Stimulated activated CD8-positive, alpha-beta memory T cell treated with anti-CD3 and anti-CD28 coated beads, Interleukin-2, amount 100 ng/mL, for 48 hours (primary cell): Measurements from ENCODE around the gene GNAT1.

Source experiments
- DNase-seq, 2 donors: peaks; one replicate each; pipeline ENCODE4 v3.0.0-alpha.2; 2020; ENCODE audit warnings: low read depth in 2 of 2

GNAT1 gene

GRCh38 chr3:50163572-50164455 lies 27.6 kb upstream of the GNAT1 start:
- no peak for DNase-seq

- DNase-seq: no peak
Observed at GRCh38 chr3:50164481-50164880, 26.9 kb upstream of the GNAT1 start.

GRCh38 chr3:50164984-50165909 lies 26.2 kb upstream of the GNAT1 start:
- DNase-seq: no peak

DNA sequence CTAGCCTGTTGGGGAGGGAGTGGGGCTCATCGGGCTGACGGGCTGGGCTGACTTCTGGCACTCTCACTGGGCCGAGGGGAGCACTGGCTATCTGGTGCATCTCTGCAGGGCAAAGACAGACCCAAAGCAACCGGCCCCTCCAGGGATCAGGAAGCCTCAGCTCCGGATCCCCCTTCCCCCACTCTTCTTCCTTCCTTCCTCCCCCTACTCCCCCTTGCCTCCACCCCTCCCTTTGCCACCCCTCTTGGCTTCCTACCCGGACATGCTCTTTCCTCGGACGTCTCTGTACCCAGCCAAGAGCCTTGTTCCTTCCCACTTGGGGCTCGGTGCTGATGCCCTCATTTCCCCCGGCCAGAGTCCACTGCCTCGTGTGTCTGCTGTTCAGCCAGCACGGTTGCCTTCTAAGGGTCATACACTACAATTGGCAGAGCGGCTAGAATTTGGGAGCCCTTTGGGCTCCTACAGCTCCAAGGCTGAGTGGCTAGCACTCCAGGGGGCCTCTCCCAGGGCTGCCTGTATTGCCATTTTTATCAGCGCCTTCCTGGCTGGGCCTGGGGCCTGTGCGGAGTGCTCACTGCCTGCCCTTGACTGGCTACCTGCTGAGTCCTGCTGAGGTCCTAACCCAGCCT lies 25.4 kb upstream of the GNAT1 start:
- no peak for DNase-seq

GRCh38 chr3:50166620-50167019 lies 24.8 kb upstream of the GNAT1 start:
- no peak for DNase-seq

- no peak for DNase-seq
Observed at GRCh38 chr3:50167069-50167840, 24.2 kb upstream of the GNAT1 start.

- DNase-seq: no peak
Observed at GRCh38 chr3:50167841-50168209, 23.6 kb upstream of the GNAT1 start.

DNA sequence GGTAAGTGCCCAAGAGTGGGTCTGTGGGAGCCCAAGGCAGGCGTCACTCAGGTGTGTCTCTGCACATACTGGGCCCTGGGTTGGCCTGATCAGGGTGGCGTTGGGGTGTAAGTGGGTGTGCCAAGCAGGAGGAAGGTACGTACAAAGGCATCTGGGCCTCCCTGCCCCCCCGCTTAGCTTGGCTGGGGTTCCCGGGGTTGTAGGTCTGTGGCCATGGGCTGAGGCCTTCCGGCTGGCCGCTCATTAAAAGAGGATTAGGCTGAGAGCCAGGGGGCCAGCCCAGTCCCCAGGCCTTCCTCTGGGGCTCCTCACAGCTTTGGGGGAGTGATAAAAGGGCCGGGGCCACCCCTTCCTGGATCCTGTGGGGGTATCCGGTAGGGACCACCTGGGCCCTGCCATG lies 23.0 kb upstream of the GNAT1 start:
- no peak for DNase-seq

DNA sequence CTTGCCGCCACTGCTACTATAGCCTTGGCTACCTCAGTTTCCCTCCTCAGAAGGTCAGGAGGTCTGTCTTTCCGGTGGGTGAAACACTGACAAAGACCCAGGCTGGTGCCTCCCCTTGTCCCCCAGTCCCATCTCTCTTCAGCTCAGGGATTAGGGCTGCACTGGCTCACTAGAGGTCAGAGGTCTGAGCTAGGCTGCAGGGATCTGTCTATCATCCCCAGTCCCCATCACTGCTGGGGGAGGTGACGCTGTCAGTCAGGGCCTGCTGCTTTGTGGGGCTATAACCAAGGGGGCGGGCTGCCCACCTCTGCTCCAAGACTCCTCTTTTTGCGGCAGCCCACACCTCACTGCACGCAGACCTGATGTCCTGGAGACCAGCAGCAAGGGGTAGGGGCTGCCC lies 22.6 kb upstream of the GNAT1 start:
- no peak for DNase-seq

DNA sequence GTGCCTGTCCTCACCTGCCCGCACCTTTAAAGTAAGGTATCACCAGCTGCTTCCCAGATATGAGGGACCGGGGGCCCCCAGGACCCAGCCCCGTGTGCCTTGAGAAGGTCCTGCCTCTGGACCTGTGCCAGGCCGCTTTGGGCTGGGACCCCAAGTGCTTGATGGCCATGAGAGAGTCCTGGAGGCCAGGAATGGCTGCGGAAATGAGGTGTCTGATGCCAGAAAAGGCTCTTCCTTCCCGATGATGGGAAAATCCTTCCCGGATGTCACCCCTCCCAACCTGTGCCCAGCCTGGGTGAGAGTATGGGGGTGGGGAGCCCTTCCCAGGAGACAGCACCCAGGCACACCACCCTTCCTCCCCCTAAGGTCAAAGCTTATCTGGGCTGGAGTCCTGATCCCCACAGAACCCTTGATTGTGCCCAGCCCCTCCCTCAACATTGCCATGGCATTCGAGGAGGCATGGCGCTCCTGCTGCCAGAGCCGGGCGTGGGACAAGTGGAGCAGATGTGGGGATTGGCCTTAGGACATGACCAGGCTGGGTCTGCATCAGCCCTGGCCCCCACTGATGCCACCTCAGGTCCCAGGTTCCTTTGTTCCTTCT lies 22.1 kb upstream of the GNAT1 start:
- no peak for DNase-seq

DNA sequence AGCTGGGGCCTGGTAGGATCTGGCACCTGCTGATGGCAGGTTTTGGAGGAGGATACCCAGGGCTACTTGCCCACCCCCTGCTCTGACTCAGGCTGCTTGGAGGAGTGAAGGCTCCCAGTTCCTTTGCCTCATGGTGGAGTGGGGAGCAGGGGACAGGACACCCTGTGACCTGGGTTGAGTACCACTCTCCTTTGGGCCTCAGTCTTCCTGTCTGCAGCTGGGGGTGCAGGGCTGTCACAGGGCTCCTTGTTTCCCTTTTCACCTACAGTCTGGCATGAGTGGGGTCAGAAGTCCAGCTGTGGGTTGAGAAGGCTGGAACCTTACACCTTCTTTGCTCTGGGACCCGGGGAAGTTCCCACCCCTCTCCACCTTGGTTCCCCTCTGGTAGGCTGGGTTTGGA lies 21.6 kb upstream of the GNAT1 start:
- DNase-seq: no peak

DNA sequence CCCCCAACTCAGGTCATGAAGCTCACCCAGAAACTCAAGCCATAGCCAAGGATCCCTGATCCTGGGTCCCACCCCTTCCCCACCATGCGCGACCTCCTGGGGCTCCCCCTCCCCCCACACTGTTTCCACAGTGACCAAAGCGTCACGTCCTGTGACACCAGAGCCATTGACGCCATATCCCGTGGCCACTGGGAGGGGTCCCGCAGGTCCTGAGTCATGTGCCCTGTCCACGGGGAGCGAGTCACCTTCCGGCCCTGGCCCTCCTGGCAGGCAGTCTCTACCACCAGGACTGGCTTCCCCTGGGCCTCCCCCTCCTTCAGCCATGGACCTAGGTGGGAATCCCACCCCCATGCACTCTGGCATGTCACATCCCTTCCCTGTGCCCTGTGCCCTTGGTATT lies 20.7 kb upstream of the GNAT1 start:
- no peak for DNase-seq

GRCh38 chr3:50171540-50172301 lies 19.7 kb upstream of the GNAT1 start:
- no peak for DNase-seq

GRCh38 chr3:50172626-50173220 lies 18.7 kb upstream of the GNAT1 start:
- no peak for DNase-seq

- DNase-seq: no peak
Observed at GRCh38 chr3:50173685-50174516, 17.5 kb upstream of the GNAT1 start.

- DNase-seq: no peak
Observed at GRCh38 chr3:50174517-50174895, 16.9 kb upstream of the GNAT1 start.

DNA sequence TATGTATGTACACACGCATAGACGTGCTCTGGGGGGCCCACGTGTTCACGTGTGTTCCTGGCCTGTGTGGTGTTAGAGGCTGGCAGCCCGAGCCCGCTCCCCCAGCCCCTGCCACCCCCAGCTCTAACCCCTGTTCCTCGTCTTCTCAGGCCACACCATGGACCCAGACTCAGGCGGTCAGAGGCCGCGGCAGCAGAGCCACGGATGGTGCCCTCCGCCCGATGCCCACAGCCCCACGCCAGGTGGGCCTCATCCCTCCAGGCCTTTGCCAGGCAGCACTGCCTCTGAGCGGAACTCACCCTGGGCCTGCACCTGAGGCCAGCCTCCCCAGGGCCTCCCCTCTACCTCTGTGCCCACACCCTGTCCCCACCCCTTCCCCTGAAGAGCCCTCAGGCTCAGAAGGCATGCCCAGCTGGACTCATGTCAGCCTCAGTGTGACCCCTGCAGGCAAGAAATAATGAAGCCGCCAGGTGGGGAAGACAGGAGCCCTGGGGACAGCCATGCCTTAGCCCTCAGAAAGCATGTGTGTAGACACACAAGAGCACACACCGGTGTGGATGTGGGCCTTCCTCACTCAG lies 16.4 kb upstream of the GNAT1 start:
- no peak for DNase-seq

GRCh38 chr3:50177346-50177745 lies 14.1 kb upstream of the GNAT1 start:
- no peak for DNase-seq

GRCh38 chr3:50179710-50180109 lies 11.7 kb upstream of the GNAT1 start:
- DNase-seq: no peak
